Epithelial cell of proximal tubule (primary cell): Measurements from ENCODE around the gene NLK. TPM values are rescaled to one million over a fixed set of nuclear protein-coding genes. Genes with fewer than 3 reads are reported as not detected.
"Not testable (repeated sequence)": the region's sequence is repeated elsewhere in the genome, so short reads cannot be mapped to it uniquely, and the experiment has no call there.

Source experiments
- DNase-seq: peaks from one replicate; pipeline ENCODE4 v3.0.0-alpha.2; 2011; ENCODE audit warnings: low read depth
- H3K4me3 ChIP-seq: 2 replicates; pipeline ENCODE4 v1.5.1; 2011; ENCODE audit warnings: low read depth, mild to moderate bottlenecking, low read length
- total RNA-seq: library from RNA; depleted of rRNA; stranded (reverse); fragments of >200 nt; gene quantifications from 2 replicates; pipeline ENCODE4 v1.2.3, GENCODE V29; 2015
- TF ChIP-seq, protein P1 (sequence below): conservative IDR thresholded peaks from 2 replicates; pipeline ENCODE4 v1.5.1; 2012; ENCODE audit warnings: low read depth, mild to moderate bottlenecking, low read length

The NLK gene
- total RNA-seq, 1 donor from 2014 or later = 18.6 TPM

DNA sequence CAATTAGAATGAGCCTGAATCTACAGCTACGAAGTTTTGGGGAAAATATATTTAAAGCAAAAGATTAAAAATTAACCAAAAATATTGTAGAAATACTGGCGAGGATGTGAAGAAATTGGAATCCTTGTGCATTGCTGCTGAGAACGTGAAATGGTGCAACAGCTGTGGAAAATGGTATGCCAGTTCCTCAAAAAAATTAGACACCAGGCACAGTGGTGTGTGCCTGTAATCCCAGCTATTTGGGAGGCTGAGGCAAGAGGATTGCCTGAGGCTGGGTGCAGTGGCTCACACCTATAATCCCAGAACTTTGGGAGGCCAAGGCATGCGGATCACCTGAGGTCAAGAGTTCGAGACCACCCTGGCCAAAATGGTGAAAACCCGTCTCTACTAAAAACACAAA, 156.6 kb downstream of the NLK start:
- no peak for DNase-seq
- no peak overlapping the region for H3K4me3 ChIP-seq
- TF ChIP-seq, protein P1, sequence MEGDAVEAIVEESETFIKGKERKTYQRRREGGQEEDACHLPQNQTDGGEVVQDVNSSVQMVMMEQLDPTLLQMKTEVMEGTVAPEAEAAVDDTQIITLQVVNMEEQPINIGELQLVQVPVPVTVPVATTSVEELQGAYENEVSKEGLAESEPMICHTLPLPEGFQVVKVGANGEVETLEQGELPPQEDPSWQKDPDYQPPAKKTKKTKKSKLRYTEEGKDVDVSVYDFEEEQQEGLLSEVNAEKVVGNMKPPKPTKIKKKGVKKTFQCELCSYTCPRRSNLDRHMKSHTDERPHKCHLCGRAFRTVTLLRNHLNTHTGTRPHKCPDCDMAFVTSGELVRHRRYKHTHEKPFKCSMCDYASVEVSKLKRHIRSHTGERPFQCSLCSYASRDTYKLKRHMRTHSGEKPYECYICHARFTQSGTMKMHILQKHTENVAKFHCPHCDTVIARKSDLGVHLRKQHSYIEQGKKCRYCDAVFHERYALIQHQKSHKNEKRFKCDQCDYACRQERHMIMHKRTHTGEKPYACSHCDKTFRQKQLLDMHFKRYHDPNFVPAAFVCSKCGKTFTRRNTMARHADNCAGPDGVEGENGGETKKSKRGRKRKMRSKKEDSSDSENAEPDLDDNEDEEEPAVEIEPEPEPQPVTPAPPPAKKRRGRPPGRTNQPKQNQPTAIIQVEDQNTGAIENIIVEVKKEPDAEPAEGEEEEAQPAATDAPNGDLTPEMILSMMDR = no peak

DNA sequence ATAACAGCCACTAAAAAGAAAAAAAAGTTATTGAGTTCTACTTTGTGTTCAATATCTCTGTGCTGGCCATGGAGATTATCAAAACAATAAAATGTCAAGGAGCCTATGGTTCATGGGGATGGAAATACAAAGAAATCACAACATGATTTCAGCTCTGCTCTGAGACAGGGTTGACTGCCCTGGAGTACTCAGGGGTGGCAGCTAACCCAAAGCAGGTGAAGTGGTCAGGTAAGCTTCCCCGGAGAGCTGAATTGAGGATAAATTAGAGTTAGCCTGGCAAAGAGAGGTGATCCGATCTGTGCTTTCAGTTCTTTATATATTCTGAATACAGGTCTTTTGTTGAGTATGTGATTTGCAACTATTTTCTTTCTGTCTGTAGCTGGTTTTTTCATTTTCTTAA, 157.3 kb downstream of the NLK start:
- TF ChIP-seq, protein P1 = no peak
- no peak for DNase-seq
- H3K4me3 ChIP-seq = no peak overlapping the region

DNA sequence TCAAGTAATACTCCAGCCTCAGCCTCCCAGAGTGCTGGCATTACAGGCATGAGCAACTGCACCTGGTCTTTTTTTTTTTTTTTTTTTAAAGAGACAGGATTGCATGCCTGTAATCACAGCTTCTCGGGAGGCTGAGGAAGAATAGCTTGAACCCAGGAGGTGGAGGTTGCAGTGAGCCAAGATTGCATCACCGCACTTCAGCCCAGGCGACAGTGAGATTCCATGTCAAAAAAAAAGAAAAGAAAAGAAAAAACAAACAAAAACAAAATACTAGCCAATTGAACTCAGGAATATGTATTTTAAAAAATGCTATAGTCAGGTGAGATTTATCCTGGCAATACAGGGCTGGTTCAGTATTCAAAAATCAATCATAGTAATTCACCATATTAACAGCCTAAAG, 158.8 kb downstream of the NLK start:
- no peak for DNase-seq
- TF ChIP-seq, protein P1 = no peak

DNA sequence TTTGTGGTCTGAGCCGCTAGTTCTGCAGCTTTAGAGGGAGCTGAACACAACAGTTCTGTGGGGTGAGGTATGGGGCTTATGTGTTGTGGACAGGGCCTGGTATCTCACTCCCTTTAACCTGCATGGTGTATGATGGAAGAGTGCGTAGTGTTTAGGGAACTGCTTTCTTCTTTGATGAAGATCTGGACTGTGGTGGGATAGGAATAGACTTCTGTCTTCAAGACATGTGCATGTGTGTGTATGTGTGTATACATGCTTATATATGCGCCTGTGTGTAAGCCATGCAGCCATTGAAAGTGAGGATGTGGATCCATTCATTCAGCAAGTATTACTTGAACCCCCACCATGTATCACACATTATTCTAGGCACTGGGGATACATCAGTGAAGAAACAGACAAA, 161.8 kb downstream of the NLK start:
- no peak overlapping the region for H3K4me3 ChIP-seq
- TF ChIP-seq, protein P1 = no peak
- DNase-seq = no peak

More for the DNA sequence above, 158.8 kb downstream of the NLK start:
- no peak overlapping the region for H3K4me3 ChIP-seq

DNA sequence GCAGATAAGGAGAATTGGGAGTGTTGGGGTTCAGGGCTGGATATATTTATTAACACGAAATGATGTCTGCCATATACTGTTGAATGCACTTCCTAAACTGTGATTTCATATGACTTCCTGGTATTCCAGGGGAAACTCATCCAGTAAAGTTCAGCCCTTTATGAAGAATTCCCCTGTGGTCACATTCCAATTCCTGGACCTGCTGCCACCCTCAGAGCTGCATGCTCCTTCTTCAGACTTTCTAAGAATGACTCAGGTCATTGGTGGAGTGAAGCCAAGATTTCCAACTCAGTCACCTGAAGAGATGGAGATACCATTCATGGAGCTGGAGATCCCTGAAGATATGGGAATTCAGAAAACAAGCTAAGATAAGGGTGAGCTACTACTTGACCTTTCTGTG, 162.3 kb downstream of the NLK start:
- no peak overlapping the region for H3K4me3 ChIP-seq
- peak; percentile 59 for DNase-seq
- TF ChIP-seq, protein P1 = no peak

DNA sequence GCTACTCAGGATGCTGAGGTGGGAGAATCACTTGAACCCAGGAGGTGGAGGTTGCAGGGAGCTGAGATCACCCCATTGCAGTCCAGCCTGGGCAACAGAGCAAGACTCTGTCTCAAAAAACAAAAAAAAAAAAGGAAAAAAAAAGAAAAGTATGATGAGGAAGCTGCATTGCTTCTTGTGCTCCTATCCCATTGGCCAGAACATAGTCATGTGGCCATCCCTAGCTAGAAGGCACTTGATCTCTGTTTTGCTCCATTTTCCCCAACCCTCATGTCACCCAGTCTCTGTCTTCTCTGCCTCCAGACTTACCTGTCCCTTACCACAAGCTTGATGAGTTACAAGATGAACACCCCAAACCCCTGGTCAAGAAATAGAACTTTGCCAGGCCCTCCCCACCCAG, 163.8 kb downstream of the NLK start:
- DNase-seq = no peak
- no peak overlapping the region for H3K4me3 ChIP-seq
- TF ChIP-seq, protein P1 = no peak

DNA sequence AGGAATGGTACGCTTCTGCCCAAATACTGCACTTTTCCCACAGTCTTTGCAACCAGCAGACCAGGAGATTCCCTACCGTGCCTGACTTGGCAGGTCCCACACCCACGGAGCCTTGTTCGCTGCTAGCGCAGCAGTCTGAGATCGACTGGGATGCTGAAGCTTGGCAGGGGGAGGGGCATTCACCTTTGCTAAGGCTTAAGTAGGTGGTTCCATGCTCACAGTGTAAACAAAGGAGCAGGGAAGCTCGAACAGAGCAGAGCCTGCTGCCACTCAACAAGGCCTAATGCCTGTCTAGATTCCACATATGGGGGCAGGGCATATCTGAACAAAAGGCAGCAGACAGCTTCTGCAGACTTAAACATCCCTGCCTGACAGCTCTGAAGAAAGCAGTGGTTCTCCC, 169.3 kb downstream of the NLK start:
- TF ChIP-seq, protein P1 = no peak
- no peak overlapping the region for H3K4me3 ChIP-seq

DNA sequence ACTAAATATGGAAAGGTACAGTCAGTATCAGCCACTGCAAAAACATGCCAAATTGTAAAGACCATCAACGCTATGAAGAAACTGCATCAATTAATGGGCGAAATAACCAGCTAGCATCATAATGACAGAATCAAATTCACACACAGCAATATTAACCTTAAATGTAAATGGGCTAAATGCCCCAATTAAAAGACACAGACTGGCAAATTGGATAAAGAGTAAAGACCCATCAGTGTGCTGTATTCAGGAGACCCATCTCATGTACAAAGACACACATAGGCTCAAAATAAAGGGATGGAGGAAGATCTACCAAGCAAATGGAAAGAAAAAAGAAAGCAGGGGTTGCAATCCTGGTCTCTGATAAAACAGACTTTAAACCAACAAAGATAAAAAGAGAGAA, 171.1 kb downstream of the NLK start:
- not testable (repeated sequence) for DNase-seq, H3K4me3 ChIP-seq

More for the DNA sequence above, 169.3 kb downstream of the NLK start:
- DNase-seq = no peak
